Fibroblast of pulmonary artery (primary cell): ENCODE results near the gene IRF4.
"Not testable (repeated sequence)": the region's sequence is repeated elsewhere in the genome, so short reads cannot be mapped to it uniquely, and the experiment has no call there.

Experiments used
- DNase-seq: peaks from one replicate; pipeline ENCODE4 v3.0.0-alpha.2; 2010; ENCODE audit warnings: low read depth
- H3K4me3 ChIP-seq: replicated peaks from 2 replicates; pipeline ENCODE4 v1.5.1; 2011; ENCODE audit warnings: low read depth, mild to moderate bottlenecking, control low read depth, low read length, moderate library complexity
- TF ChIP-seq, protein P1 (sequence below): IDR thresholded peaks from 2 replicates; pipeline ENCODE4 v1.5.1; 2011; ENCODE audit warnings: mild to moderate bottlenecking, control low read depth, low read length, inconsistent platforms; ENCODE audit errors: missing control alignments

IRF4 gene

DNA sequence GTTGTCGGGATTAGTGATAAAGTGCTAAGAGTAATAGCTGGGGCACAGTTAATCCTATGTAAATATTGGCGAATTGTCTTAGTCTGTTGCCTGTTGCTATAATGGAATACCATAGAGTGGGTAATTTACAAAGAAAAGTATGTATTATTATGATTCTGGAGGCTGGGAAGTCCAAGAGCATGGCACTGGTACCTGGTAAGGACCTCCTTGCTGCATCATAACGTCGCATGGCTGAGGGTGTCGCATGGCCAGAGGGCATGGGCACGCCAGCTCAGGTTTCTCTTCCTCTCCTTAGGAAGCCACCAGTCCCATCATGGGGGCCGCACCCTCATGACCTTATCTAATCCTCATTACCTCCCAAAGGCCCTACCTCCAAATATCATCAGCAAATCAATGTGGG is 29.7 kb downstream of the IRF4 start:
- H3K4me3 ChIP-seq: no peak overlapping the region
- DNase-seq: no peak
- TF ChIP-seq, protein P1, sequence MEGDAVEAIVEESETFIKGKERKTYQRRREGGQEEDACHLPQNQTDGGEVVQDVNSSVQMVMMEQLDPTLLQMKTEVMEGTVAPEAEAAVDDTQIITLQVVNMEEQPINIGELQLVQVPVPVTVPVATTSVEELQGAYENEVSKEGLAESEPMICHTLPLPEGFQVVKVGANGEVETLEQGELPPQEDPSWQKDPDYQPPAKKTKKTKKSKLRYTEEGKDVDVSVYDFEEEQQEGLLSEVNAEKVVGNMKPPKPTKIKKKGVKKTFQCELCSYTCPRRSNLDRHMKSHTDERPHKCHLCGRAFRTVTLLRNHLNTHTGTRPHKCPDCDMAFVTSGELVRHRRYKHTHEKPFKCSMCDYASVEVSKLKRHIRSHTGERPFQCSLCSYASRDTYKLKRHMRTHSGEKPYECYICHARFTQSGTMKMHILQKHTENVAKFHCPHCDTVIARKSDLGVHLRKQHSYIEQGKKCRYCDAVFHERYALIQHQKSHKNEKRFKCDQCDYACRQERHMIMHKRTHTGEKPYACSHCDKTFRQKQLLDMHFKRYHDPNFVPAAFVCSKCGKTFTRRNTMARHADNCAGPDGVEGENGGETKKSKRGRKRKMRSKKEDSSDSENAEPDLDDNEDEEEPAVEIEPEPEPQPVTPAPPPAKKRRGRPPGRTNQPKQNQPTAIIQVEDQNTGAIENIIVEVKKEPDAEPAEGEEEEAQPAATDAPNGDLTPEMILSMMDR: no peak

DNA sequence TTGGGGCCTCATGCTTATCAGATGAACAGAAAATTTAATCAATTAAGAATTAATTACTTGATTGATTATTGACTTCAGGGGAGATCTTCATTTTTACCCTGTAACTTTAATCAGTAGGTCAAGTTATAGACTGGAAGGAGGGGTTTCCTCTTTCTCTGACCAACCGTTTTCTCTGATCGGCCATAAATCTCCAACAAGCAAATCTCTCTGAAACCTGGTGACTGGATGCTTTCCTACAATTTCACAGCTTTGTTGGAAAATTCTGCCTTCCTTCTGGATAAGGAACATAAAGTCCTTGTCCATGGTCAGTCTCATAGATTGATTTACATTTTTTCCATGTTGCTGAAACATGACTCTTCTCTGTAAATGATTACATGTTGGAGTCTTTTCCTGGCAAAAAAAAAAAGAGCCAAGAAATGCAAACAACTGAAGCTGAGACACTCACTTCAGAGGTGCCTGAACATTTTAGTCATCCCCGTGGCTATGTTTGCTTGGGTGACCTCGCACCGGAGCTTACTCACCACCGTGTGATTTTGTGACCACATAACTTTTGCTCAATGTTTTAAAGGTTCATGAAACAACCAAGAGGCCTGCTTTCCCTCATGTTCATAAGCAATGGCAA is 31.0 kb downstream of the IRF4 start:
- DNase-seq: peak; percentile 63
- no peak overlapping the region for H3K4me3 ChIP-seq
- TF ChIP-seq, protein P1: no peak

DNA sequence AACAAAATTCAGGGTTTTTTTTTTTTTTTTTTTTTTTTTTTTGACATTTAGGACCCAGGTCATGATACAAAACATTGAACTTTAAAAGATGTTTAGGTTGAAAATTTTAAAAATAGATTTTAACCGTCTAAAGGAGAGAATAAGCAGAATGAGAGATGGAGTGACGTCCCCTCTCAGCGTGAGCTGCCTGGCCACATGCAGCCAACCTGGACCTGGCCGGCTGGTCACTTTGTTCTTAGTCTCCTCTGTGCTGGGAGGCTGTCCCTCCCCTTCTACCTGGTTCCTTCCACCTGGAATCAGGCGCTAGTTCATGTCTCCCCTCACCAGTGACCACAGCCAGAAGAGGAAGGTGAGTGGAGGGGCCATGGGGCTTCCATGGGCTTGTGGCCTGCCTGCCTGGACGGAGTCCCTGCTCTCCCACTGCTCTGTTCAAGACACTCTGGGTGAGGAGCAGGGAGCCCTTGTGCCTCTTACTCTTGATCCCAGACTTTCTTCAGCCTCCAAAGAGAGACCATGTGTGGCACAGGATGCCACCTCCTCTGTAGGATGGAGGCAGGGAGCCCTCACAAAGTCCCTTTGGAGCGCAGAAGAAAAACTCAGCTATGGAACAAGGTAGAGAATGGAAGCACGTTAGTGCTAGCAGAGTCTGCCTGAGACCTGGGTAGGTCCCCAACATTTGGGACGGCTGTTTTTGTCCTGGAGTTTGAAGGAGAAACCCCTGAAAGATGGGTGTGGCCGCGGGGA is 31.7 kb downstream of the IRF4 start:
- TF ChIP-seq, protein P1: no peak
- no peak overlapping the region for H3K4me3 ChIP-seq
- DNase-seq: no peak

DNA sequence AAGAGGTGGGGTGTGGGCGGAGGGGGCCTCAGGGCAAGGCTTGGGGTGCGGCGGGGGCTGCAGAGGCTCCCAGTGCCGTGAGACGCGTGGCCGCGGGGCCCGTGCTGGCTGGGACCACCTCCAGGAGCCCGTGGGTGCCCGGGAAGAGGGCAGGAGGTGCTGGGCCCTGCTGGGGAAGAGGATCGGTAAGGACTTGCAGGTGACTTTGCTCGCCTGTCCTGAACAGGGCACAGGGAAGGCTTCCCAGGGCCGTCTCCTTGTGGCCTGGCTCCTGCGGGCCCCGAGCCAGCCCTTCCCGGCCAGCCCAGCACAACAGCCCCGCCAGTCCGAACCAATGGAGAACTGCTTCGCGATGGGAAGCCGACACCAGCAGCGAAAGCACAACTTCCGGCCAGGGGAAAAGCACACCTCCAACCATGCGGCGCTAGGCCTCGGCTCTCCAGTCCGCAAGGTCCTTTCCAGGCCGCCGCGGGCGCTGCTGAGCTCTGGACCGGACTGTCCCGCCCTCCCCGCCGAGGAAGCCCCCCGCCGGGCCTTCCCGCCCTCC is 32.3 kb downstream of the IRF4 start:
- H3K4me3 ChIP-seq: no peak overlapping the region
- DNase-seq: no peak
- TF ChIP-seq, protein P1: no peak

DNA sequence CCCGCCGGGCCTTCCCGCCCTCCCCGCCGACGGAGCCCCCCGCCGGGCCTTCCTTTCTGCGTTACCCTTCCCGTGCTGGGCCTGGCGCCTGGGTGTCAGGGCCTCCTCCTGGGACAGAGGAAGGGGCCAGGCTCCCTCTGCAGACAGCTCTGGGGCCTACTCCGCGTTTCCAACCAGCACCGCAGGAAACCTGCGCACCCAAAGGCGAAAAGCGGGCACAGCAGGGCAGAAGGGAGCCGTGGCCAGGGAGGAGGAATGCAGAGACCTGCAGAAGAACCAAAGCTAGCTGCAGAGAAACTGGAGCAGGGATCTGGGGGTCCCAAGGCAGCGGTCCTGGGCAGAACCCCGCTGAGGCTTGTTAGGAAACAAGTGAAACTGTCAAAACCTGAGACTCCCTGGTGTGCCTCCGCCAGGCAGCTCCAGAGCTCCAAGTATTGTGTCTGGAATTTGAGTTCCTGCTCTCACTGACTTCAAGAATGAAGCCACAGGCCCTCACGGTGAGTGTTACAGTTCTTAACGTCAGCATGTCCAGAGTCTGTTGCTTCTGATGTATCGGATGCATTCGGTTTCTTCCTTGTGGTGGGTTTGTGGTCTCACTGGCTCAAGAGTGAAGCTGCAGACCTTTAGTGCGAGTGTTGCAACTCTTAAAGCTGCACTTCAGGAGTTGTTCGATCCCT is 33.3 kb downstream of the IRF4 start:
- TF ChIP-seq, protein P1: no peak
- DNase-seq: no peak
- no peak overlapping the region for H3K4me3 ChIP-seq

DNA sequence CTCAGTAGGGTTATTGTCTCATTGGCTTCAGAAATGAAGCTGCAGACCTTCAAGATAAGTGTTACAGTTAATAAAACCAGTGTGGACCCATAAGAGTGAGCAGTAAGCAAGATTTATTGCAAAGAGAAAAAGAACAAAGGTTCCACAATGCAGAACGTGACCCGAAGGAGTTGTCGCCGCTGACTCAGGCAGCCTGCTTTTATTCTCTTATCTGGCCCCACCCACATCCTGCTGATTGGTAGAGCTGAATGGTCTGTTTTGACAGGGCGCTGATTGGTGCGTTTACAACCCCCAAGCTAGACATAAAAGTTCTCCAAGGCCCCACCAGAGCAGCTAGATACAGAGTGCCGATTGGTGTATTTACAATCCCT is 33.9 kb downstream of the IRF4 start:
- DNase-seq, H3K4me3 ChIP-seq: not testable (repeated sequence)

DNA sequence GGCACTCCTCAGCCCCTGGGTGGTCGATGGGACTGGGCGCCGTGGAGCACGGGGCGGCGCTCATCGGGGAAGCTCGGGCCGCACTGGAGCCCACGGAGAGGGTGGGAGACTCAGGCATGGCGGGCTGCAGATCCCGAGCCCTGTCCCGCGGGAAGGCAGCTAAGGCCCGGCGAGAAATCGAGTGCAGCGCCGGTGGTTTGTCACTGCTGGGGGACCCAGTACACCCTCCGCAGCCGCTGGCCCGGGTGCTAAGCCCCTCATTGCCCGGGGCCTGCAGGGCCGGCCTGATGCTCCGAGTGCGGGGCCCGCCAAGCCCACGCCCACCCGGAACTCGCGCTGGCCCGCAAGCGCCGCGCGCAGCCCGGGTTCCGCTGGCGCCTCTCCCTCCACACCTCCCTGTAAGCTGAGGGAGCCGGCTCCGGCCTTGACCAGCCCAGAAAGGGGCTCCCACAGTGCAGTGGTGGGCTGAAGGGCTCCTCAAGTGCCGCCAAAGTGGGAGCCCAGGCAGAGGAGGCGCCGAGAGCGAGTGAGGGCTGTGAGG is 34.7 kb downstream of the IRF4 start:
- DNase-seq, H3K4me3 ChIP-seq: not testable (repeated sequence)
